ENCODE results near the gene DDAH1. TPM values are rescaled to one million over a fixed set of nuclear protein-coding genes. Genes with fewer than 3 reads are reported as not detected.

Gene DDAH1
- total RNA-seq, 1 donor from 2014 or later = 10.3 TPM

- Histone ChIP-seq H3K4me3 (no peak overlapping the region), H3K9me3 (no peaks in the 10 kb centered on the region), H3K4me1 (peaks cover under 1% of the 10 kb centered on the region), H3K36me3 (no peaks in the 10 kb centered on the region), H3K27me3 (no peaks in the 10 kb centered on the region), H3K27ac (no peak overlapping the region)
- intact Hi-C loops (cut with DNase I) = no loop called here
- TF ChIP-seq POLR2AphosphoS5 (IDR thresholded peaks at IDR 0.05; ENCODE audit: insufficient read depth in 1 of 2, low read depth in 1 of 2) (no peak), POLR2A (IDR thresholded peaks at IDR 0.05) (no peak)
- TF ChIP-seq, protein P1, sequence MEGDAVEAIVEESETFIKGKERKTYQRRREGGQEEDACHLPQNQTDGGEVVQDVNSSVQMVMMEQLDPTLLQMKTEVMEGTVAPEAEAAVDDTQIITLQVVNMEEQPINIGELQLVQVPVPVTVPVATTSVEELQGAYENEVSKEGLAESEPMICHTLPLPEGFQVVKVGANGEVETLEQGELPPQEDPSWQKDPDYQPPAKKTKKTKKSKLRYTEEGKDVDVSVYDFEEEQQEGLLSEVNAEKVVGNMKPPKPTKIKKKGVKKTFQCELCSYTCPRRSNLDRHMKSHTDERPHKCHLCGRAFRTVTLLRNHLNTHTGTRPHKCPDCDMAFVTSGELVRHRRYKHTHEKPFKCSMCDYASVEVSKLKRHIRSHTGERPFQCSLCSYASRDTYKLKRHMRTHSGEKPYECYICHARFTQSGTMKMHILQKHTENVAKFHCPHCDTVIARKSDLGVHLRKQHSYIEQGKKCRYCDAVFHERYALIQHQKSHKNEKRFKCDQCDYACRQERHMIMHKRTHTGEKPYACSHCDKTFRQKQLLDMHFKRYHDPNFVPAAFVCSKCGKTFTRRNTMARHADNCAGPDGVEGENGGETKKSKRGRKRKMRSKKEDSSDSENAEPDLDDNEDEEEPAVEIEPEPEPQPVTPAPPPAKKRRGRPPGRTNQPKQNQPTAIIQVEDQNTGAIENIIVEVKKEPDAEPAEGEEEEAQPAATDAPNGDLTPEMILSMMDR (IDR thresholded peaks at IDR 0.05) = no peak
- no peak for DNase-seq (ENCODE audit: extremely low spot score in 2 of 2)
These were observed 98.4 kb downstream of the DDAH1 start for GRCh38 chr1:85366391-85367170.

- Histone ChIP-seq H3K9me3 (no peaks in the 10 kb centered on the region), H3K4me1 (no peaks in the 10 kb centered on the region), H3K36me3 (no peaks in the 10 kb centered on the region), H3K27ac (no peak overlapping the region), H3K27me3 (no peaks in the 10 kb centered on the region), H3K4me3 (no peak overlapping the region)
- intact Hi-C loops (cut with DNase I) = no loop called here
- DNase-seq (ENCODE audit: extremely low spot score in 2 of 2) = no peak
- TF ChIP-seq POLR2A (IDR thresholded peaks at IDR 0.05) (no peak), POLR2AphosphoS5 (IDR thresholded peaks at IDR 0.05; ENCODE audit: insufficient read depth in 1 of 2, low read depth in 1 of 2) (no peak)
- TF ChIP-seq, protein P1 (IDR thresholded peaks at IDR 0.05) = no peak
These were observed 99.1 kb downstream of the DDAH1 start for GRCh38 chr1:85365851-85366250.

DNA sequence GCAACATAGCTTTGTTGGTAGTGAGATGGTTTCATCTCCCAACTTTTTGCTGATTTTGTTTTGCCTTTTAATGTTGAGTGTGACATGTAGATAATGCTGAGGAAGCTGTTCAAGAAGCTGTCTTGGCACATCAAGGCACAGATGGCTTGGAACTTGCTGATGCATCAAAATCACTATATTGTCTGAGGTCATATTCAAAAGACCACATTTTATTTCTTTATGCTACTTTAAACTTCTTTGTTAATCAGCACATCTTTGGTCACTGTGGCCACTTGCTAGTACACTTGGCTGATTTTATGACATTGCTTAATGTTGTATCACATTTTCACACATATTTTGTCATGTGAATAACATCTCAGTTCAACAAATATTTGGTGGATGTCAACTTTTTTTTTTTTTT is 101.4 kb downstream of the DDAH1 start:
- no peak overlapping the region for H3K4me3 ChIP-seq
- no peak for DNase-seq (ENCODE audit: extremely low spot score in 2 of 2)
- peaks cover 5% of the 10 kb centered on the region for H3K4me1 ChIP-seq
- intact Hi-C loops (cut with DNase I) = no loop called here
- no peaks in the 10 kb centered on the region for H3K27me3 ChIP-seq
- TF ChIP-seq, protein P1 (IDR thresholded peaks at IDR 0.05) = no peak
- TF ChIP-seq POLR2A (IDR thresholded peaks at IDR 0.05) (no peak), POLR2AphosphoS5 (IDR thresholded peaks at IDR 0.05; ENCODE audit: insufficient read depth in 1 of 2, low read depth in 1 of 2) (no peak)
- H3K36me3 ChIP-seq = no peaks in the 10 kb centered on the region
- no peak overlapping the region for H3K27ac ChIP-seq
- H3K9me3 ChIP-seq = no peaks in the 10 kb centered on the region

GRCh38 chr1:85363092-85363491 is 101.9 kb downstream of the DDAH1 start:
- intact Hi-C loops (cut with DNase I) = no loop called here
- no peaks in the 10 kb centered on the region for H3K36me3 ChIP-seq
- H3K4me1 ChIP-seq = peaks cover 5% of the 10 kb centered on the region
- H3K27me3 ChIP-seq = no peaks in the 10 kb centered on the region
- no peak for DNase-seq (ENCODE audit: extremely low spot score in 2 of 2)
- TF ChIP-seq POLR2AphosphoS5 (IDR thresholded peaks at IDR 0.05; ENCODE audit: insufficient read depth in 1 of 2, low read depth in 1 of 2) (no peak), POLR2A (IDR thresholded peaks at IDR 0.05) (no peak)
- TF ChIP-seq, protein P1 (IDR thresholded peaks at IDR 0.05) = no peak
- no peak overlapping the region for H3K27ac ChIP-seq
- no peaks in the 10 kb centered on the region for H3K9me3 ChIP-seq
- H3K4me3 ChIP-seq = no peak overlapping the region

DNA sequence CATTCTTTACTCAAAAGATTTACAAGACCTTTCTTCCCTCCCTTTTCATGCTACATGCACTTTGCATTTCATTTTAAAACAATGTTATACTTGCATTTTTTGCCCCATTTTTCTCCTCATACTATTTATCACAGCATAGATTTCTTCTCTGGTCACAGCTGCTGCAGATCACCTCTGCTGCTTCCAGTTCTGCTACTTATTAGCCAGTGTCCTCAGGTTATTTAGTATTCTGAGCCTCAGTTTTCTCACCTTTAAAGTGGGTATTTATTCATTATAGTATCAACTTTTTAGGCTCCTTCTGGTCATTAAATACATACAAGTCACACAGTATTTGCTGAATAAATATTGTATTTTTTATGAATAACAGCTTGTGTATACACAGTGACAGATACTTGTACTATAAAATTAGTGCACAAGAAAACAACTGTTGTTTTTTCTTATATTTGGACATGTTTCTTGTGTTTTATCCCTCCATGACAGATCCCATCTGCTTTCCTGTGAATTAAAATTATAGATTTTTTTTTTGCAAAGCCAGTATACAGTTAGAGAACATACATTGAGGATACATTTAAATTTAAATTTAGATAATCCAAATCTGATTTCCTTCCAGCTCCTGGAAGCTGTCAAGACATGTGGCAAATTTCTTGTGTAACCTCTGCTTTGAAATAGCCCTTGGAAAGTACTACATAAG is 103.2 kb downstream of the DDAH1 start:
- DNase-seq (ENCODE audit: extremely low spot score in 2 of 2) = no peak
- no peaks in the 10 kb centered on the region for H3K9me3 ChIP-seq
- H3K4me3 ChIP-seq = no peak overlapping the region
- TF ChIP-seq POLR2A (IDR thresholded peaks at IDR 0.05) = no peak
- TF ChIP-seq POLR2AphosphoS5 (IDR thresholded peaks at IDR 0.05; ENCODE audit: insufficient read depth in 1 of 2, low read depth in 1 of 2) = no peak
- TF ChIP-seq, protein P1 (IDR thresholded peaks at IDR 0.05) = no peak
- no peaks in the 10 kb centered on the region for H3K27me3 ChIP-seq
- no peaks in the 10 kb centered on the region for H3K36me3 ChIP-seq
- H3K4me1 ChIP-seq = peaks cover 5% of the 10 kb centered on the region
- intact Hi-C loops (cut with DNase I) = no loop called here
- no peak overlapping the region for H3K27ac ChIP-seq

Data from vagina (tissue), 2 donors.